Suprapubic skin (tissue), 4 donors: ENCODE data around the gene PAH. TPM values are rescaled to one million over a fixed set of nuclear protein-coding genes. Genes with fewer than 3 reads are reported as not detected.

ENCODE experiments used
- DNase-seq, 2 donors: peaks; one replicate each; pipeline ENCODE4 v3.0.0-alpha.2; 2019; ENCODE audit warnings: low spot score in 2 of 2
- H3K27ac ChIP-seq: fragments of 200-600 bp; sonication (generic); one replicate; pipeline ENCODE4 v1.5.1; 2019
- H3K27me3 ChIP-seq: fragments of 200-600 bp; sonication (generic); one replicate; pipeline ENCODE4 v1.5.1; 2019
- H3K36me3 ChIP-seq: fragments of 200-600 bp; sonication (generic); one replicate; pipeline ENCODE4 v1.5.1; 2019
- H3K4me1 ChIP-seq: fragments of 200-600 bp; sonication (generic); one replicate; pipeline ENCODE4 v1.5.1; 2019
- H3K4me3 ChIP-seq: fragments of 200-600 bp; sonication (generic); one replicate; pipeline ENCODE4 v1.5.1; 2019; ENCODE audit warnings: mild to moderate bottlenecking
- H3K9me3 ChIP-seq: fragments of 200-600 bp; sonication (generic); one replicate; pipeline ENCODE4 v1.5.1; 2019
- CTCF ChIP-seq, 2 donors: fragments of 200-600 bp in 1 of 2; fragments of 450-650 bp in 1 of 2; sonication (generic) in 1 of 2; IDR thresholded peaks; one replicate each; pipeline ENCODE4 v1.5.1; 2016 to 2019; ENCODE audit warnings: antibody characterized with exemption in 2 of 2, mild to moderate bottlenecking in 1 of 2, moderate library complexity in 1 of 2
- EP300 ChIP-seq: sonication (generic); formaldehyde crosslinking; IDR thresholded peaks from one replicate; pipeline ENCODE4 v1.6.1; 2017; ENCODE audit warnings: antibody characterized with exemption
- POLR2A ChIP-seq, 2 donors: fragments of 450-650 bp; IDR thresholded peaks; one replicate each; pipeline ENCODE4 v1.6.1; 2017; ENCODE audit warnings: antibody characterized with exemption in 2 of 2, mild to moderate bottlenecking in 2 of 2, moderate library complexity in 2 of 2
- POLR2AphosphoS5 ChIP-seq, 3 donors: sonication (generic); formaldehyde crosslinking; IDR thresholded peaks; one replicate each; pipeline ENCODE4 v1.6.1; 2017; ENCODE audit warnings: antibody characterized with exemption in 3 of 3
- WGBS: methylation state at CpG from one replicate; pipeline ENCODE4 v1.1.5; 2018; 5-methylcytosine and 5-hydroxymethylcytosine counted together
- total RNA-seq, 4 donors: library from RNA; depleted of rRNA; stranded (reverse); fragments of >200 nt; gene quantifications; one replicate each; pipeline ENCODE4 v1.1.0, GENCODE V29; 2016

The PAH gene
- total RNA-seq, 4 donors from 2014 or later: 1.5 TPM; not detected in 3

GRCh38 chr12:102880783-102881182 lies 36.3 kb downstream of the PAH start:
- peaks cover 22% of the 10 kb centered on the region for H3K27me3 ChIP-seq
- H3K4me1 ChIP-seq: peaks cover 9% of the 10 kb centered on the region
- no peaks in the 10 kb centered on the region for H3K36me3 ChIP-seq
- WGBS: 95% methylated on average over 5 of the region's 5 CpGs
- no peak overlapping the region for H3K4me3 ChIP-seq
- DNase-seq: no peak
- no peak overlapping the region for H3K27ac ChIP-seq
- no peaks in the 10 kb centered on the region for H3K9me3 ChIP-seq
- TF ChIP-seq POLR2A (IDR thresholded peaks at IDR 0.05): no peak
- no peak for TF ChIP-seq CTCF (IDR thresholded peaks at IDR 0.05)

GRCh38 chr12:102879144-102879763 lies 37.8 kb downstream of the PAH start:
- Histone ChIP-seq H3K4me3 (no peak overlapping the region), H3K27me3 (peaks cover 12% of the 10 kb centered on the region), H3K4me1 (peaks cover 11% of the 10 kb centered on the region), H3K9me3 (no peaks in the 10 kb centered on the region), H3K27ac (no peak overlapping the region), H3K36me3 (no peaks in the 10 kb centered on the region)
- peak in 1 of 2 donors; percentile 29 for TF ChIP-seq CTCF (IDR thresholded peaks at IDR 0.05)
- no peak for TF ChIP-seq POLR2AphosphoS5 (IDR thresholded peaks at IDR 0.05)
- TF ChIP-seq POLR2A (IDR thresholded peaks at IDR 0.05): no peak
- TF ChIP-seq EP300: no peak
- 8% methylated on average over 8 of the region's 9 CpGs for WGBS
- DNase-seq: peak in 1 of 2 donors; percentile 86

GRCh38 chr12:102876883-102877282 lies 40.2 kb downstream of the PAH start:
- Histone ChIP-seq H3K27me3 (peaks cover 4% of the 10 kb centered on the region), H3K27ac (no peak overlapping the region), H3K36me3 (no peaks in the 10 kb centered on the region), H3K4me1 (peaks cover 11% of the 10 kb centered on the region), H3K4me3 (no peak overlapping the region), H3K9me3 (no peaks in the 10 kb centered on the region)
- TF ChIP-seq POLR2AphosphoS5 (IDR thresholded peaks at IDR 0.05) (no peak), EP300 (no peak), CTCF (IDR thresholded peaks at IDR 0.05) (no peak), POLR2A (IDR thresholded peaks at IDR 0.05) (no peak)
- 84% methylated on average over 6 of the region's 6 CpGs for WGBS
- no peak for DNase-seq

- DNase-seq: no peak
- Histone ChIP-seq H3K4me3 (no peak overlapping the region), H3K27me3 (no peaks in the 10 kb centered on the region), H3K27ac (peak overlapping the region; percentile 67), H3K4me1 (peaks cover 11% of the 10 kb centered on the region), H3K36me3 (no peaks in the 10 kb centered on the region), H3K9me3 (no peaks in the 10 kb centered on the region)
- WGBS: 71% methylated on average over 9 of the region's 9 CpGs
- no peak for TF ChIP-seq CTCF (IDR thresholded peaks at IDR 0.05)
- TF ChIP-seq POLR2A (IDR thresholded peaks at IDR 0.05): no peak
- no peak for TF ChIP-seq POLR2AphosphoS5 (IDR thresholded peaks at IDR 0.05)
- no peak for TF ChIP-seq EP300
These were observed 42.2 kb downstream of the PAH start for GRCh38 chr12:102874819-102875218.

- 69% methylated on average over 2 of the region's 2 CpGs for WGBS
- Histone ChIP-seq H3K27ac (peak overlapping the region; percentile 5), H3K36me3 (no peaks in the 10 kb centered on the region), H3K4me3 (no peak overlapping the region), H3K27me3 (no peaks in the 10 kb centered on the region), H3K9me3 (no peaks in the 10 kb centered on the region), H3K4me1 (peaks cover 2% of the 10 kb centered on the region)
- TF ChIP-seq EP300: no peak
- TF ChIP-seq POLR2AphosphoS5 (IDR thresholded peaks at IDR 0.05): no peak
- no peak for TF ChIP-seq CTCF (IDR thresholded peaks at IDR 0.05)
- TF ChIP-seq POLR2A (IDR thresholded peaks at IDR 0.05): no peak
- no peak for DNase-seq
These were observed 44.0 kb downstream of the PAH start for GRCh38 chr12:102873077-102873476.
